GM23248 (cell line): ENCODE measurements around the gene CLPX. TPM values are rescaled to one million over a fixed set of nuclear protein-coding genes. Genes with fewer than 3 reads are reported as not detected.

Experiments used
- DNase-seq: peaks from one replicate; pipeline ENCODE4 v3.0.0-alpha.2; 2015
- H2AFZ ChIP-seq: fragments of 200-600 bp; sonication (generic); 2 replicates; pipeline ENCODE4 v1.6.1; 2016; ENCODE audit warnings: antibody characterized with exemption
- H3F3A ChIP-seq: fragments of 200-600 bp; sonication (generic); 2 replicates; pipeline ENCODE4 v1.6.1; 2016; ENCODE audit warnings: mild to moderate bottlenecking, antibody characterized with exemption, mixed run types; ENCODE audit not compliant: insufficient read depth
- H3K27ac ChIP-seq: fragments of 200-600 bp; sonication (generic); 2 replicates; pipeline ENCODE4 v1.5.1; 2016; ENCODE audit warnings: mild to moderate bottlenecking
- H3K27me3 ChIP-seq: fragments of 200-600 bp; sonication (generic); replicated peaks from 2 replicates; pipeline ENCODE4 v1.6.1; 2016; ENCODE audit warnings: mild to moderate bottlenecking; ENCODE audit not compliant: insufficient read depth
- H3K36me3 ChIP-seq: fragments of 200-600 bp; sonication (generic); 2 replicates; pipeline ENCODE4 v1.6.1; 2016; ENCODE audit warnings: low read depth, mild to moderate bottlenecking
- H3K4me1 ChIP-seq: fragments of 200-600 bp; sonication (generic); 2 replicates; pipeline ENCODE4 v1.6.1; 2016; ENCODE audit warnings: mild to moderate bottlenecking; ENCODE audit not compliant: insufficient read depth
- H3K4me2 ChIP-seq: fragments of 200-600 bp; sonication (generic); one replicate; pipeline ENCODE4 v1.6.1; 2016; ENCODE audit warnings: mild to moderate bottlenecking; ENCODE audit not compliant: unreplicated experiment
- H3K4me3 ChIP-seq: fragments of 200-600 bp; sonication (generic); 2 replicates; pipeline ENCODE4 v1.5.1; 2016; ENCODE audit warnings: mild to moderate bottlenecking
- H3K79me2 ChIP-seq: fragments of 200-600 bp; sonication (generic); 2 replicates; pipeline ENCODE4 v1.6.1; 2016; ENCODE audit warnings: mild to moderate bottlenecking; ENCODE audit not compliant: insufficient read depth
- H3K9ac ChIP-seq: fragments of 200-600 bp; sonication (generic); 2 replicates; pipeline ENCODE4 v1.6.1; 2016; ENCODE audit warnings: mild to moderate bottlenecking
- H3K9me2 ChIP-seq: fragments of 200-600 bp; sonication (generic); 2 replicates; pipeline ENCODE4 v1.6.1; 2016; ENCODE audit warnings: mixed run types, mild to moderate bottlenecking, moderate library complexity; ENCODE audit not compliant: insufficient read depth
- H3K9me3 ChIP-seq: fragments of 200-600 bp; sonication (generic); one replicate; pipeline ENCODE4 v1.6.1; 2017; ENCODE audit warnings: low read depth
- H4K20me1 ChIP-seq: fragments of 200-600 bp; sonication (generic); 2 replicates; pipeline ENCODE4 v1.6.0; 2016; ENCODE audit not compliant: insufficient read depth
- EZH2 ChIP-seq: fragments of 200-600 bp; sonication (generic); IDR thresholded peaks from 2 replicates; pipeline ENCODE4 v1.6.1; 2018; ENCODE audit warnings: antibody characterized with exemption, mild to moderate bottlenecking; ENCODE audit not compliant: insufficient read depth, poor library complexity, severe bottlenecking
- EZH2phosphoT487 ChIP-seq: fragments of 200-600 bp; sonication (generic); IDR thresholded peaks from 2 replicates; pipeline ENCODE4 v1.6.1; 2018; ENCODE audit warnings: antibody characterized with exemption, moderate library complexity, mild to moderate bottlenecking, low read depth; ENCODE audit not compliant: insufficient read depth
- WGBS, 2 experiments: methylation state at CpG; one replicate each; pipeline ENCODE4 v1.1.6; 2015 to 2017; ENCODE audit warnings: low lambda C conversion rate in 2 of 2, low coverage in 1 of 2; ENCODE audit errors: missing lambda C conversion rate in 2 of 2; 5-methylcytosine and 5-hydroxymethylcytosine counted together
- in situ Hi-C: fragments of 300-500 bp; cut with MboI; formaldehyde crosslinking; loops from 2 replicates; pipeline ENCODE4 v1.15.0; 2020
- polyA plus RNA-seq: library from polyadenylated mRNA; unstranded; fragments of >200 nt; fragmentation: Nextera tagmentation; extraction: Ambion mirVana; gene quantifications from 2 replicates; pipeline ENCODE4 v1.2.1, GENCODE V29; 2016
- total RNA-seq: library from RNA; depleted of rRNA; stranded (reverse); fragments of >200 nt; shearing (Covaris generic); gene quantifications from 2 replicates; pipeline ENCODE4 v1.2.3, GENCODE V29; 2014

The CLPX gene
- total and polyA plus RNA-seq, 2 experiments from 2014 or later, result 22.8 to 33.1 TPM

DNA sequence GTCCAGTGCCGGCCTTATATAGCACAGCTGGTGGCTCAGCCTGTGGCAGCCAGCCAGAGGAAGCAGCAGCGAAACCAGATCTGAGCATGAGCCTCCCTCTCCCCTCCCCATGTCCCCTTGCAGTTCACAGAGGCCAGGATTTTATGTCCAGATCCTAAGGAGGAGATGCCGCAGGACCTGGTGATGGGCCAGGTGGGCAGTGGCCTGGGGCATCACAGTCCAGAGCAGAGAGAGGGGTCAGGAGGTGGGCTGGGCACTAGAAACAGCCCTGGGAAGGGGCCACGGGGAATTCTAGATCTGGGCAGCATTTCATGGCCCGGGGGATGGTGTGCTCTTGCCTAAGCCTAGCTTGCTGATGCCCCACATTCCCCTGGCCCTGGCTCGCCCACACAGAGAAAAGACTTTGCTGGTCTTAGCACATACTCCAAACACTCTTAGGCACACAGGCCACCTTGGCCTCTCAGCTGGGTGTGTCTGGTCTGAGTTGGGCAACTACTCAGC lies 26.4 kb upstream of the CLPX start:
- DNase-seq, result peak; percentile 41
- Histone ChIP-seq H4K20me1 (no peaks in the 10 kb centered on the region), H3F3A (no peaks in the 10 kb centered on the region), H3K4me3 (no peak overlapping the region), H3K27me3 (no peaks in the 10 kb centered on the region; the same call in 1 of the 2 replicates), H3K9ac (no peak overlapping the region), H3K27ac (no peak overlapping the region), H3K4me2 (no peak overlapping the region), H3K4me1 (no peaks in the 10 kb centered on the region), H3K9me3 (no peaks in the 10 kb centered on the region), H3K9me2 (no peaks in the 10 kb centered on the region), H2AFZ (no peak overlapping the region), H3K36me3 (no peaks in the 10 kb centered on the region), H3K79me2 (no peaks in the 10 kb centered on the region)
- 33 to 38% methylated on average over 6 of the region's 6 CpGs for WGBS, 2 experiments
- no peak for TF ChIP-seq EZH2phosphoT487
- TF ChIP-seq EZH2, result no peak
- in situ Hi-C loops, result no loop called here

DNA sequence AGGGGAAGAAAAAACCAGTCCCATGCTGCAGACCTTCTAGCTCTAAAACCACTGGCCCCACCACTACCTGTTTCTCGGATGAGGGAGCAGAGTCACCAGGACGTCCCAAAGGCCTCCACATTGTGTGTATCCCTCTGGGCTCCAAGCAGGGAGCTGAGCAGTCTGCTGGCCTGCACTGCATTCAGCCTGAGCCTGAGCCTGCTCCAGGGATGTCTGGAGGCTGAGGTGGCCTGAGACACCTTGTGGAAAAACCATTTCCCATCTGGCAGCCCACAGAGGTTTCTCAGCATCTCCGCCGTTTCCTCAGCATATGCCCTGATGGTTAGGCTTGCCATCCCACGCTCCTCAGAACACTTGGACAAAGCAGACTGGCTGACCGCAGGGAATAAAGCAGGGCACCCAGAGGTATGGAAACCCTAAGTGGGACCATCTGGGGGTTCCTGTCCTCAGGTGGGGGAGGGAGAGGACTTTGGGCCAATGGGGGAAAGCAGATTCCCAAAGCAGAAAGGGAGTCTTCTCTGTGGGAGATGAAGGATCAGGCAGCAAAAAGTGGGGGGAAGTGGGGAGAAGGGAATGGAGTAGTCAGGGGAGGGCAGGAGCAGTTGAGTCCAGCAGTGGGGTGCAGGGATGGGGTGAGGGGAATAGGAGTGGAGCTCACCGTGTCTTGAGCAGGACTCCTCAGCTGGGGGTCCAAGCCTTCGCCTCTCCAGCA lies 25.8 kb upstream of the CLPX start, which contains the start of gene CILP:
CILP (minus strand) TSS at position 704 of the 712 bp plus-strand sequence. CDS start 1,718 bp downstream, outside the sequence.
- Histone ChIP-seq H3K4me2 (no peak within 1 kb of the TSS), H3K27me3 (no peaks in the 10 kb centered on the region; the same call in 1 of the 2 replicates), H3K9ac (no peak within 1 kb of the TSS), H3K79me2 (no peaks in the 10 kb centered on the region), H3K4me3 (no peak within 1 kb of the TSS), H2AFZ (no peak within 1 kb of the TSS), H3K36me3 (no peaks in the 10 kb centered on the region), H3K9me2 (no peaks in the 10 kb centered on the region), H3K4me1 (no peaks in the 10 kb centered on the region), H3F3A (no peaks in the 10 kb centered on the region), H3K9me3 (no peaks in the 10 kb centered on the region), H3K27ac (no peak within 1 kb of the TSS), H4K20me1 (no peaks in the 10 kb centered on the region)
- WGBS, 2 experiments, result 73 to 76% methylated on average over 8 of the region's 8 CpGs
- no peak for DNase-seq
- in situ Hi-C loops, result no loop called here
- TF ChIP-seq EZH2, result no peak

DNA sequence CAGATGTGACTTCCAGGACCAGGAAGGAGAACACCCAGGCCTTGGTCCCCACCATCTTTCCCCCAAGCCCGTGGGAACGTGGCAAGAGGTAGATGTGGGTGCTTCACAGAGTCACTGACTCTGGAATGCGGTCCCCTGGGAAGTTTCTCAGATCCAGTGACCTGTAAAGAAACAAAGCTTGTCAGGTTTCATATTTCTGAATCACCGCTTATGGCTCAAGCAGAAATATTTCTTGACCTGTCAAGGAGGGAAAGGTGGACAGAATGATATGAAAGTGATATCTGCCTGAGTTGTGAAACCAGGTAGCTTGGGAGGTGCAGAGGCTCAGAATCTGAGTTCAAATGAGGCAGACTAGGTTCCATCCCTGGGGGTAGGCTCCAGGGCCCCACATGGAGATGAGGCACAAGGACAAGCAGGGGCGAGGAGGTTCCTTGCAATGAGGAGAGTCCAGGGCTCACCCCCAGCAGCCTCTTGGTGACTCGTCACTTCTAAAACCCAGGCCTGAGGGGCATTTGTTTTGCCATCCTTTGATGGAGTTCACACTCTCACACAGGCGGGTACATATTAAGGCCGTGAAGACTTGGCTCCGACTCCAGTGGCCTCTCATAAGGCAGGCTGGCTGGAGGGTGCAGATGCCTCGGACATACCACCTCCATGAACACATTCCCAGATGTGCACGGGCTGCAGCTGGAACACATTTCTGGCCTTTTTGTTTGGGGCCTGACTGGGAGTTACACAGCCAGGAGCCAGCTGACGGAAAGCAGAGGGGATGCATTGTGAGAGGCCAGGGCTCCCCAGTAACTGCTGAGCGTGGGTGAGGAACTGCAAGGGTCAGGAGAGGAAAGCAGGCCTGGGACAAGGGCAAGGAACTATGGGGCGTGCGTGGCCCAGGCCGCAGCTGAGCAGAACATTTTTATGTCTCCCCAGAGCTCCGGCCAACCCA lies 24.8 kb upstream of the CLPX start:
- Histone ChIP-seq H2AFZ (no peak overlapping the region), H3K9me3 (no peaks in the 10 kb centered on the region), H3F3A (no peaks in the 10 kb centered on the region), H3K36me3 (no peaks in the 10 kb centered on the region), H3K9me2 (no peaks in the 10 kb centered on the region), H3K27ac (no peak overlapping the region), H3K4me2 (no peak overlapping the region), H3K4me3 (no peak overlapping the region), H3K9ac (no peak overlapping the region), H3K79me2 (no peaks in the 10 kb centered on the region), H3K4me1 (no peaks in the 10 kb centered on the region), H4K20me1 (no peaks in the 10 kb centered on the region), H3K27me3 (no peaks in the 10 kb centered on the region; the same call in 1 of the 2 replicates)
- 60 to 66% methylated on average over 17 of the region's 17 CpGs for WGBS, 2 experiments
- in situ Hi-C loops, result no loop called here
- TF ChIP-seq EZH2phosphoT487 (no peak), EZH2 (no peak)
- DNase-seq, result peak; percentile 17

DNA sequence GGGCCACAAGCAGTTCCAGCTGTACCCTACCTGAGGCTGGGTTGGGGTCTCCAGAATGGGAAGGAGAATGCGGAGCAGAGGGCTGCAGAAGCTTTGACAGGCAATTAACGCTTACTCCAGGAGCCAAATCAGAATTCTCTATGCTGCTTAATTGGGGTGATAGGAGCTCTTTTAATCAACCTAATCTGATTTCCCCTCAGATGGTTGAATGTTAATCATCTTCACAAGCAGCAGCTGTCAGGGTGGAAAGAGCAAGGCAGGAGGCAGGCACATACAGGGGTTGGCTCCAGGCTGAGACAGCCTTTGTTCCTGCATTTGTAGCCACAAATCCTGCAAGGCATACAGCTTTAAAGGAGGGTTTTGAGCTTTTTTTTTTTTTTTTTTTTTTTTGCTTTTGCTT lies 23.5 kb upstream of the CLPX start:
- Histone ChIP-seq H3K79me2 (no peaks in the 10 kb centered on the region), H3K36me3 (no peaks in the 10 kb centered on the region), H3K4me1 (no peaks in the 10 kb centered on the region), H3K4me2 (no peak overlapping the region), H3K27me3 (no peaks in the 10 kb centered on the region; the same call in 1 of the 2 replicates), H2AFZ (no peak overlapping the region), H4K20me1 (no peaks in the 10 kb centered on the region), H3K4me3 (no peak overlapping the region), H3K9me3 (no peaks in the 10 kb centered on the region), H3K27ac (no peak overlapping the region), H3F3A (no peaks in the 10 kb centered on the region), H3K9ac (no peak overlapping the region), H3K9me2 (no peaks in the 10 kb centered on the region)
- no peak for DNase-seq
- WGBS, 2 experiments, result 78 to 90% methylated on average over 2 of the region's 2 CpGs
- no peak for TF ChIP-seq EZH2
- TF ChIP-seq EZH2phosphoT487, result no peak
- in situ Hi-C loops, result no loop called here
